GM12872 (cell line): ENCODE data around the gene TSC22D4.

ENCODE experiments used
- TF ChIP-seq, protein P1 (sequence below): IDR thresholded peaks from 3 replicates; pipeline ENCODE4 v1.5.1; 2011; ENCODE audit warnings: low read depth, mild to moderate bottlenecking, low read length, moderate library complexity; ENCODE audit not compliant: insufficient read depth

The TSC22D4 gene

GRCh38 chr7:100493476-100494264 lies 14.7 kb upstream of the TSC22D4 start:
- TF ChIP-seq, protein P1, sequence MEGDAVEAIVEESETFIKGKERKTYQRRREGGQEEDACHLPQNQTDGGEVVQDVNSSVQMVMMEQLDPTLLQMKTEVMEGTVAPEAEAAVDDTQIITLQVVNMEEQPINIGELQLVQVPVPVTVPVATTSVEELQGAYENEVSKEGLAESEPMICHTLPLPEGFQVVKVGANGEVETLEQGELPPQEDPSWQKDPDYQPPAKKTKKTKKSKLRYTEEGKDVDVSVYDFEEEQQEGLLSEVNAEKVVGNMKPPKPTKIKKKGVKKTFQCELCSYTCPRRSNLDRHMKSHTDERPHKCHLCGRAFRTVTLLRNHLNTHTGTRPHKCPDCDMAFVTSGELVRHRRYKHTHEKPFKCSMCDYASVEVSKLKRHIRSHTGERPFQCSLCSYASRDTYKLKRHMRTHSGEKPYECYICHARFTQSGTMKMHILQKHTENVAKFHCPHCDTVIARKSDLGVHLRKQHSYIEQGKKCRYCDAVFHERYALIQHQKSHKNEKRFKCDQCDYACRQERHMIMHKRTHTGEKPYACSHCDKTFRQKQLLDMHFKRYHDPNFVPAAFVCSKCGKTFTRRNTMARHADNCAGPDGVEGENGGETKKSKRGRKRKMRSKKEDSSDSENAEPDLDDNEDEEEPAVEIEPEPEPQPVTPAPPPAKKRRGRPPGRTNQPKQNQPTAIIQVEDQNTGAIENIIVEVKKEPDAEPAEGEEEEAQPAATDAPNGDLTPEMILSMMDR = 0 out of 3 replicates have a peak, but pooled peaks have one; percentile 7

DNA sequence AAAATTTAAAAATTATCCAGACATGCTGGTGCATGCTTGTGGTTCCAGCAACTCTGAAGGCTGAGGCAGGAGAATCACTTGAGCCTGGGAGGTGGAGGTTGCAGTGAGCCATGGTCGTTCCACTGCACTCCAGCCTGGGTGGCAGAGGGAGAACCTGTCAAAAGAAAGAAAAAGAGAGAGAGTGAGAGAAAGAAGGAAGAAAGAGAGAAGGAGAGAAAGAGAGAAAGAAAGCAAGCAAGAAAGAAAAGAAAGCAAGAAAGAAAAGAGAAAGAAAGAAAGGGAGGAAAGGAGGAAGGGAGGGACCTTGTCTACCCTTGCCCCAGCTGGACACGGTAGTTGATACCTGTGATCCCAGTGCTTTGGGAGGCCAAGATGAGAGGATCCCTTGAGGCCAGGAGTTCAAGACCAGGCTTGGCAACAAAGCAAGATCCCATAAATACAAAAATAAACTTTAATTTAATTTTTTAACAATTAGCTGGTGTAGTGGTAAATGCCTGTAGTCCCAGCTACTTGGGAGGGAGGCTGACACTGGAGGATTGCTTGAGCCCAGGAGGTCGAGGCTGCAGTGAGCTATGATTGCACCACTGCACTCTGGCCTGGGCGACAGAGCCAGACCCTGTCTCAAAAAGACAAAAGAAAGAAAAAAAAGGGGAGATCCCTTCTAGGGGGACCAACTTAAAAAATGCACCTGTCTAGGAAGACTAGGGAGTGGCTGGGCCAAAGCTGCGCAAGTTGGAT lies 13.9 kb upstream of the TSC22D4 start:
- TF ChIP-seq, protein P1 = no peak

DNA sequence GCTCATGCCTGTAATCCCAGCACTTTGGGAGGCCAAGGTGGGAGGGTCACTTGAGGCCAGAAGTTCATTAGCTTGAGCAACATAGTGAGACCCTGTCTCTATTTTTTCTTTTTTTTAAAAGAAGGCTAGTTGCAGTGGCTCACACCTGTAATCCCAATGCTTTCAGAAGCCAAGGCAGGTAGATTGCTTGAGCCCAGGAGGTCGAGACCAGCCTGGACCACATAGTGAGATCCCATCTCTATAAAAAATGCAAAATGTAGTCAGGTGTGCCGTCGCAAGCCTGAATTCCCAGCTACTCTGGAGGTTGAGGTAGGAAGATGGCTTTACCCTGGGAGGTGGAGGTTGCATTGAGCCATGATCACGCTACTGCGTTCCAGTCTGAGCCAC lies 12.2 kb upstream of the TSC22D4 start:
- TF ChIP-seq, protein P1 = no peak

- TF ChIP-seq, protein P1 = no peak
Observed at GRCh38 chr7:100490483-100491191, 11.6 kb upstream of the TSC22D4 start.

DNA sequence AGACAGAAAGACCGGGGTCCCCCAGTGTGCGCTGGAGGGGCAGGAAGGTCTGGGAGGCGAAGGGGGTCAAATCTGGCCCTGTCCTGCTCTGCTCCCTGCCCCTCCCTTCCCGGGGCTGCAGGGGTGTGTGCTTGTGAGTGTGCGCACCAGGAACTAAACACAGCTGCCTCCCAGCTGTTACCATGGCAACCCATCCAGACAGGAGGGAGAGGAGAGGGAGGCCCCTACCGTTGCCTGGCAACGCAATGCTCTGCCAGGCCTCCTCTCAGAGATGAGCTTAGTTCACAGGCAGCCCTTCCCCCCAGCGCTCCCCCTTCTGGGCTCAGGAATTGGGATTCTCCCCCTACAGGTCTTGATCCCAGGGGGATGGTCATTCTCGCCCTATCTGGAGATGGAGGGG lies 10.8 kb upstream of the TSC22D4 start:
- TF ChIP-seq, protein P1 = no peak

GRCh38 chr7:100489121-100489520 lies 10.1 kb upstream of the TSC22D4 start:
- TF ChIP-seq, protein P1 = no peak
